NT2/D1 (cell line): ENCODE measurements around the gene FRMPD4.

Experiments
- DNase-seq: peaks from one replicate; pipeline ENCODE4 v3.0.0-alpha.2; 2011; ENCODE audit warnings: low read depth, low spot score
- H3K27me3 ChIP-seq: 2 replicates; pipeline ENCODE4 v1.6.0; 2011; ENCODE audit warnings: mild to moderate bottlenecking; ENCODE audit not compliant: insufficient read length, insufficient read depth
- H3K36me3 ChIP-seq: 2 replicates; pipeline ENCODE4 v1.6.1; 2011; ENCODE audit warnings: mild to moderate bottlenecking, low read length, mixed read lengths; ENCODE audit not compliant: insufficient read depth, insufficient read length
- H3K4me1 ChIP-seq: 2 replicates; pipeline ENCODE4 v1.5.1; 2011; ENCODE audit not compliant: insufficient read depth, insufficient read length
- H3K4me3 ChIP-seq: 2 replicates; pipeline ENCODE4 v1.5.1; 2011; ENCODE audit warnings: low read depth; ENCODE audit not compliant: insufficient read length
- H3K9ac ChIP-seq: 2 replicates; pipeline ENCODE4 v1.6.0; 2011; ENCODE audit warnings: low read depth; ENCODE audit not compliant: insufficient read length
- H3K9me3 ChIP-seq: 2 replicates; pipeline ENCODE4 v1.5.1; 2011; ENCODE audit warnings: mild to moderate bottlenecking, low read length; ENCODE audit not compliant: insufficient read depth
- SUZ12 ChIP-seq: IDR thresholded peaks from 2 replicates; pipeline ENCODE4 v1.6.1; 2011; ENCODE audit not compliant: insufficient read length, insufficient read depth; ENCODE audit errors: extremely low read depth
- YY1 ChIP-seq: IDR thresholded peaks from 2 replicates; pipeline ENCODE4 v1.6.1; 2011; ENCODE audit not compliant: insufficient read length, insufficient read depth
- ZNF274 ChIP-seq: IDR thresholded peaks from 2 replicates; pipeline ENCODE4 v1.6.1; 2011; ENCODE audit warnings: mild to moderate bottlenecking, low read depth, low read length

The FRMPD4 gene

GRCh38 chrX:12210971-12211370 is 72.7 kb downstream of the FRMPD4 start:
- no peak for DNase-seq
- H3K27me3 ChIP-seq = no peaks in the 10 kb centered on the region
- H3K9me3 ChIP-seq = no peaks in the 10 kb centered on the region
- no peaks in the 10 kb centered on the region for H3K4me1 ChIP-seq
- H3K36me3 ChIP-seq = no peaks in the 10 kb centered on the region
- H3K9ac ChIP-seq = no peak overlapping the region
- TF ChIP-seq SUZ12 = no peak
- TF ChIP-seq YY1 = no peak
- no peak for TF ChIP-seq ZNF274
- H3K4me3 ChIP-seq = no peak overlapping the region

GRCh38 chrX:12223650-12224049 is 85.4 kb downstream of the FRMPD4 start:
- H3K9me3 ChIP-seq = no peaks in the 10 kb centered on the region
- no peaks in the 10 kb centered on the region for H3K4me1 ChIP-seq
- no peak for TF ChIP-seq ZNF274
- TF ChIP-seq YY1 = no peak
- no peak for TF ChIP-seq SUZ12
- no peak overlapping the region for H3K4me3 ChIP-seq
- H3K9ac ChIP-seq = no peak overlapping the region
- no peak for DNase-seq
- no peaks in the 10 kb centered on the region for H3K27me3 ChIP-seq
- H3K36me3 ChIP-seq = no peaks in the 10 kb centered on the region

DNA sequence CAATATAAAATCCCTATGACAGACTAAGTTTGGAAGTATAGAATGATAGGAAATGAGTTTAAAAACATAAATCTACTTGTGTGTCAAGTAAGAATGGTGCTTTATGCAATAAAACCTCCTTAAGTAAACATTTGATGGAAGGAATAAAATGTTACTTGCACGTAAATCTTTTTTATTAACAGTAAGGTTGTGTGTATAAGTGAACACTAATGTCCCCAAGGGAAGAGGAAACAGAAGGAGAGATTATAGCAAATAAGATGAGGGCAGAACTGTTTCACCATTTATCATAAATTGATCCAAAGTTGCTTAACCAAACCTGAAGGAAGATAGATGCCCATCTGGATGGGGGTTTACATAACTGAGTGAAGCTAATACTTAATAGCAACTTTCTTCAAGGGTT is 86.8 kb downstream of the FRMPD4 start:
- Histone ChIP-seq H3K4me3 (no peak overlapping the region), H3K4me1 (no peaks in the 10 kb centered on the region), H3K36me3 (no peaks in the 10 kb centered on the region), H3K9ac (no peak overlapping the region), H3K9me3 (no peaks in the 10 kb centered on the region), H3K27me3 (no peaks in the 10 kb centered on the region)
- DNase-seq = no peak
- no peak for TF ChIP-seq SUZ12
- no peak for TF ChIP-seq YY1

- Histone ChIP-seq H3K9me3 (no peaks in the 10 kb centered on the region), H3K4me1 (no peaks in the 10 kb centered on the region), H3K36me3 (no peaks in the 10 kb centered on the region), H3K27me3 (no peaks in the 10 kb centered on the region), H3K4me3 (no peak overlapping the region), H3K9ac (no peak overlapping the region)
- TF ChIP-seq ZNF274 (no peak), SUZ12 (no peak), YY1 (no peak)
- no peak for DNase-seq
These were observed 89.3 kb downstream of the FRMPD4 start for GRCh38 chrX:12227412-12228041.

DNA sequence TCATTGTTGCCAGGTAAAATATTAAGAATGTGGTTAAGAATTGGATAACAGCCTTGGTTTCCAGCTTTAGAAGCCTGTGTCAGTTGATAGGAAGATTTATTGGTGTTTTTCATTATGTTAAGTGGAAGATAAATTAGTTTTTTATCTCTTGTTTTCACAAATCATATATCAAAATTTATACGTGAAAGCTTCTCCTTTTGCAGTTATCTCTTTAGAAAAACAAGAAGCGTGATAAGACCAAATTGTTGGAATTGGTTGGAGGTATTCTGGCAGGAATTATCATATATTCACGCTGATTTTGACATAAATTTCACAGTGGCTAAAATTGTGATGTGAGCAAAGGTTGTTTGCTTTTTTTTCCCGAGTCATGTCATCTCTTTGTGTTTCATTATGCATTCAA is 90.6 kb downstream of the FRMPD4 start:
- H3K4me1 ChIP-seq = no peaks in the 10 kb centered on the region
- DNase-seq = no peak
- no peaks in the 10 kb centered on the region for H3K27me3 ChIP-seq
- no peak for TF ChIP-seq YY1
- no peak for TF ChIP-seq SUZ12
- TF ChIP-seq ZNF274 = no peak
- no peaks in the 10 kb centered on the region for H3K36me3 ChIP-seq
- no peaks in the 10 kb centered on the region for H3K9me3 ChIP-seq
- no peak overlapping the region for H3K4me3 ChIP-seq
- no peak overlapping the region for H3K9ac ChIP-seq

GRCh38 chrX:12229986-12230385 is 91.7 kb downstream of the FRMPD4 start:
- H3K27me3 ChIP-seq = no peaks in the 10 kb centered on the region
- no peak for DNase-seq
- TF ChIP-seq YY1 (no peak), ZNF274 (no peak), SUZ12 (no peak)
- no peaks in the 10 kb centered on the region for H3K9me3 ChIP-seq
- H3K9ac ChIP-seq = no peak overlapping the region
- no peaks in the 10 kb centered on the region for H3K36me3 ChIP-seq
- no peaks in the 10 kb centered on the region for H3K4me1 ChIP-seq
- H3K4me3 ChIP-seq = no peak overlapping the region

DNA sequence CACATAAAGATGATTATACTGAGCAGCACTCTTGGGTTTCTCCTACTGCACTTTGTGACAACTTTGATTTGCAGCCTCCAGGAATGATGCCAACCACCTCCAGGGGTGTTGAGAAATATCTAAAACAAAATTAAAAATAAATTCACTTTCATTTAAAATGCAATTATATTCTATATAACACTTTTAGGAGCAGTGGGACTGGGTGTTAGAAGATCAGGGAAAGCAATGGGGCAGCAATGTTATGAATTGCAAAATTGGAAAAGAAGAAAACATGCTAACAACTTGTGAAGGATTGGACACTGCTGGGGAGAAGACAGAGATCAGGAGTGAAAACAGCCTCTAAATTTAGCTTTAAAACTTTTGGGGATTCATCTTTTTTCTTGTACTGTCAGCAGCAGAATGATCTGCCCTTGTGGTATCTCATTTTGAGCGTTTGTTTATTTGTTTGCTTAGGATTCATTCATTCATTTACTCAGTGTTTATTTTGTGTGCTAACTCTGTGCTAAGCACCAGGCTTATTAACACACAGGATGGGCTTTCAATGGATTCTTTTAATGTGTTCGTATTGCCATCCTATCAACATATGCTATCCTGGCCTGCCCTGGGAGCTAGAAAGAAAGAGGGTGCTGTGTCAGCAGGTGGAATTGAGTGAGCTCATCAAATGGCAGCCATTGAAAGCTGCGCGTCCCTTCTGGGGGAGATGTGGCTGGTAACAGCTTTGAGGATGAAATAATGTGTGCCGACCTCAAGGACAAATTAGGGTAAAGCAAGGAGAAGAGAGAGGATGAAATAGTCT is 96.5 kb downstream of the FRMPD4 start:
- Histone ChIP-seq H3K4me3 (no peak overlapping the region), H3K4me1 (no peaks in the 10 kb centered on the region), H3K27me3 (no peaks in the 10 kb centered on the region), H3K9ac (no peak overlapping the region), H3K36me3 (no peaks in the 10 kb centered on the region), H3K9me3 (no peaks in the 10 kb centered on the region)
- TF ChIP-seq YY1 (no peak), SUZ12 (no peak), ZNF274 (no peak)
- DNase-seq = no peak
